Measurements from ENCODE around the gene RPL4. TPM values are rescaled to one million over a fixed set of nuclear protein-coding genes. Genes with fewer than 3 reads are reported as not detected.

RPL4 gene
- total and polyA plus RNA-seq, 2 donors (not counting 1 experiment from before 2014, with no cell fraction given) = 2,546 to 2,691 TPM

- no peak overlapping the region for H3K4me2 ChIP-seq (replicated peaks; ENCODE audit: low read depth, low read length, poor library complexity, severe bottlenecking)
- no peak overlapping the region for H2AFZ ChIP-seq (ENCODE audit: insufficient read depth, low read depth, low read length, poor library complexity, severe bottlenecking)
- Mint-ChIP-seq H3K4me3 (no peak overlapping the region), H3K9me3 (ENCODE audit: insufficient read depth) (no peaks in the 10 kb centered on the region), H3K27me3 (no peaks in the 10 kb centered on the region), H3K4me1 (no peaks in the 10 kb centered on the region), H3K27ac (no peak overlapping the region)
- no peak overlapping the region for H3K27ac ChIP-seq (ENCODE audit: low read length in 2 of 2)
- no peak overlapping the region for H3K9ac ChIP-seq (ENCODE audit: low read length)
- no peak for ATAC-seq (ENCODE audit: low read depth)
- intact Hi-C loops (cut with micrococcal nuclease) = no loop called here
- CTCF ChIA-PET = no interaction called here
- H3K4me3 ChIP-seq (ENCODE audit: control extremely low read depth in 1 of 5, extremely low read depth in 1 of 5, insufficient read depth in 1 of 5, low read depth in 2 of 5, low read length in 4 of 5) = no peak overlapping the region
- H3K79me2 ChIP-seq (ENCODE audit: control insufficient read depth, insufficient read depth, low read length) = no peaks in the 10 kb centered on the region
- H4K20me1 ChIP-seq (ENCODE audit: control insufficient read depth, insufficient read depth, low read length, poor library complexity, severe bottlenecking) = no peaks in the 10 kb centered on the region
- no peaks in the 10 kb centered on the region for H3K27me3 ChIP-seq (replicated peaks in 1 of 4; ENCODE audit: control extremely low read depth in 1 of 4, control insufficient read depth in 3 of 4, insufficient read depth in 4 of 4, low read length in 3 of 4)
- POLR2A ChIA-PET = no interaction called here
- TF ChIP-seq CTCF (IDR thresholded peaks at IDR 0.05) = no peak
- no peak for TF ChIP-seq EZH2 (IDR thresholded peaks at IDR 0.05; ENCODE audit: borderline replicate concordance, insufficient read depth, low read depth, low read length, poor library complexity, severe bottlenecking)
- H3K36me3 ChIP-seq (replicated peaks in 1 of 2; ENCODE audit: control extremely low read depth in 1 of 2, control insufficient read depth in 1 of 2, extremely low read depth in 1 of 2, insufficient read depth in 2 of 2, low read length in 1 of 2) = peaks cover 0 to 7% of the 10 kb centered on the region in 2 experiments
- H3K4me1 ChIP-seq (ENCODE audit: control insufficient read depth in 2 of 2, insufficient read depth in 2 of 2, low read length in 2 of 2) = no peaks in the 10 kb centered on the region
- no peaks in the 10 kb centered on the region for H3K9me3 ChIP-seq (ENCODE audit: control extremely low read depth in 1 of 3, control insufficient read depth in 2 of 3, insufficient read depth in 1 of 3, low read length in 2 of 3)
- no peak for DNase-seq
- WGBS (ENCODE audit: insufficient coverage) = 83% methylated on average over 6 of the region's 9 CpGs
Measured at GRCh38 chr15:66535056-66535455, 30.4 kb upstream of the RPL4 start.

GRCh38 chr15:66524838-66525237 lies 20.2 kb upstream of the RPL4 start:
- ATAC-seq (ENCODE audit: low read depth) (no peak), DNase-seq (no peak)
- Mint-ChIP-seq H3K4me1 (no peaks in the 10 kb centered on the region), H3K27ac (no peak overlapping the region), H3K4me3 (no peak overlapping the region), H3K27me3 (no peaks in the 10 kb centered on the region), H3K9me3 (ENCODE audit: insufficient read depth) (no peaks in the 10 kb centered on the region)
- ChIA-PET POLR2A (no interaction called here), CTCF (no interaction called here)
- no peak overlapping the region for H3K4me2 ChIP-seq (replicated peaks; ENCODE audit: low read depth, low read length, poor library complexity, severe bottlenecking)
- H3K36me3 ChIP-seq (replicated peaks in 1 of 2; ENCODE audit: control extremely low read depth in 1 of 2, control insufficient read depth in 1 of 2, extremely low read depth in 1 of 2, insufficient read depth in 2 of 2, low read length in 1 of 2) = peaks cover 12 to 16% of the 10 kb centered on the region in 2 experiments
- H3K4me3 ChIP-seq (ENCODE audit: control extremely low read depth in 1 of 5, extremely low read depth in 1 of 5, insufficient read depth in 1 of 5, low read depth in 2 of 5, low read length in 4 of 5) = no peak overlapping the region
- H3K4me1 ChIP-seq (ENCODE audit: control insufficient read depth in 2 of 2, insufficient read depth in 2 of 2, low read length in 2 of 2) = no peaks in the 10 kb centered on the region
- no peak overlapping the region for H2AFZ ChIP-seq (ENCODE audit: insufficient read depth, low read depth, low read length, poor library complexity, severe bottlenecking)
- H3K27ac ChIP-seq (ENCODE audit: low read length in 2 of 2) = no peak overlapping the region
- H3K9me3 ChIP-seq (ENCODE audit: control extremely low read depth in 1 of 3, control insufficient read depth in 2 of 3, insufficient read depth in 1 of 3, low read length in 2 of 3) = no peaks in the 10 kb centered on the region
- TF ChIP-seq EZH2 (IDR thresholded peaks at IDR 0.05; ENCODE audit: borderline replicate concordance, insufficient read depth, low read depth, low read length, poor library complexity, severe bottlenecking) (no peak), CTCF (IDR thresholded peaks at IDR 0.05) (no peak)
- intact Hi-C loops (cut with micrococcal nuclease) = no loop called here
- no peak overlapping the region for H3K9ac ChIP-seq (ENCODE audit: low read length)
- no peaks in the 10 kb centered on the region for H4K20me1 ChIP-seq (ENCODE audit: control insufficient read depth, insufficient read depth, low read length, poor library complexity, severe bottlenecking)
- WGBS (ENCODE audit: insufficient coverage) = 72% methylated on average over 3 of the region's 4 CpGs
- H3K79me2 ChIP-seq (ENCODE audit: control insufficient read depth, insufficient read depth, low read length) = no peaks in the 10 kb centered on the region
- H3K27me3 ChIP-seq (replicated peaks in 1 of 4; ENCODE audit: control extremely low read depth in 1 of 4, control insufficient read depth in 3 of 4, insufficient read depth in 4 of 4, low read length in 3 of 4) = no peaks in the 10 kb centered on the region

Measured in B cell (primary cell).